Prostate gland (tissue), 2 donors: ENCODE measurements around the gene PSMB2.

Source experiments
- CTCF ChIP-seq, 4 experiments: fragments of 200-600 bp in 2 of 4; fragments of 450-650 bp in 2 of 4; sonication (generic) in 2 of 4; IDR thresholded peaks; 1 replicate in 3 of 4; 2 replicates in 1 of 4; pipeline ENCODE4 v1.5.1; 2016 to 2019; ENCODE audit warnings: antibody characterized with exemption in 4 of 4, mild to moderate bottlenecking in 2 of 4, moderate library complexity in 2 of 4
- POLR2A ChIP-seq: fragments of 450-650 bp; IDR thresholded peaks from one replicate; pipeline ENCODE4 v1.6.1; 2016; ENCODE audit warnings: antibody characterized with exemption, mild to moderate bottlenecking
- POLR2AphosphoS5 ChIP-seq: sonication (generic); formaldehyde crosslinking; IDR thresholded peaks from one replicate; pipeline ENCODE4 v1.6.1; 2017; ENCODE audit warnings: antibody characterized with exemption

- no peak for TF ChIP-seq CTCF (IDR thresholded peaks at IDR 0.05)
- no peak for TF ChIP-seq POLR2AphosphoS5
- TF ChIP-seq POLR2A = no peak
Measured at GRCh38 chr1:35666916-35667315, 25.6 kb upstream of the PSMB2 start.
